Lower leg skin (tissue), 3 donors: ENCODE data around the gene DOCK9.

Experiments
- POLR2A ChIP-seq, 2 donors: fragments of 450-650 bp; IDR thresholded peaks; one replicate each; pipeline ENCODE4 v1.6.1; 2016 to 2017; ENCODE audit warnings: antibody characterized with exemption in 2 of 2, mild to moderate bottlenecking in 1 of 2, moderate library complexity in 1 of 2
- TF ChIP-seq, protein P1 (sequence below), 3 donors: fragments of 450-650 bp; IDR thresholded peaks; one replicate each; pipeline ENCODE4 v1.5.1; 2016; ENCODE audit warnings: antibody characterized with exemption in 3 of 3, mild to moderate bottlenecking in 3 of 3, moderate library complexity in 2 of 3

GRCh38 chr13:98940325-98941001 lies 37.4 kb downstream of the DOCK9 start:
- TF ChIP-seq, protein P1, sequence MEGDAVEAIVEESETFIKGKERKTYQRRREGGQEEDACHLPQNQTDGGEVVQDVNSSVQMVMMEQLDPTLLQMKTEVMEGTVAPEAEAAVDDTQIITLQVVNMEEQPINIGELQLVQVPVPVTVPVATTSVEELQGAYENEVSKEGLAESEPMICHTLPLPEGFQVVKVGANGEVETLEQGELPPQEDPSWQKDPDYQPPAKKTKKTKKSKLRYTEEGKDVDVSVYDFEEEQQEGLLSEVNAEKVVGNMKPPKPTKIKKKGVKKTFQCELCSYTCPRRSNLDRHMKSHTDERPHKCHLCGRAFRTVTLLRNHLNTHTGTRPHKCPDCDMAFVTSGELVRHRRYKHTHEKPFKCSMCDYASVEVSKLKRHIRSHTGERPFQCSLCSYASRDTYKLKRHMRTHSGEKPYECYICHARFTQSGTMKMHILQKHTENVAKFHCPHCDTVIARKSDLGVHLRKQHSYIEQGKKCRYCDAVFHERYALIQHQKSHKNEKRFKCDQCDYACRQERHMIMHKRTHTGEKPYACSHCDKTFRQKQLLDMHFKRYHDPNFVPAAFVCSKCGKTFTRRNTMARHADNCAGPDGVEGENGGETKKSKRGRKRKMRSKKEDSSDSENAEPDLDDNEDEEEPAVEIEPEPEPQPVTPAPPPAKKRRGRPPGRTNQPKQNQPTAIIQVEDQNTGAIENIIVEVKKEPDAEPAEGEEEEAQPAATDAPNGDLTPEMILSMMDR (IDR thresholded peaks at IDR 0.05), result no peak
- no peak for TF ChIP-seq POLR2A (IDR thresholded peaks at IDR 0.05)
